Ishikawa (cell line): Measurements from ENCODE around the gene COL24A1.

ENCODE experiments used
- CEBPB ChIP-seq: IDR thresholded peaks from 2 replicates; pipeline ENCODE4 v1.6.1; 2012
- CREB1 ChIP-seq: IDR thresholded peaks from 2 replicates; pipeline ENCODE4 v1.6.1; 2012; ENCODE audit warnings: low read depth
- EGR1 ChIP-seq: IDR thresholded peaks from 2 replicates; pipeline ENCODE4 v1.6.1; 2012
- EP300 ChIP-seq: IDR thresholded peaks from 2 replicates; pipeline ENCODE4 v1.6.1; 2012; ENCODE audit warnings: borderline replicate concordance
- FOXM1 ChIP-seq: IDR thresholded peaks from 2 replicates; pipeline ENCODE4 v1.6.1; 2012; ENCODE audit warnings: low read depth, borderline replicate concordance
- NFIC ChIP-seq: IDR thresholded peaks from 2 replicates; pipeline ENCODE4 v1.6.1; 2012
- RAD21 ChIP-seq: IDR thresholded peaks from 2 replicates; pipeline ENCODE4 v1.6.1; 2012; ENCODE audit warnings: low read depth
- TAF1 ChIP-seq: IDR thresholded peaks from 2 replicates; pipeline ENCODE4 v1.6.1; 2012; ENCODE audit warnings: low read depth, mild to moderate bottlenecking
- TCF12 ChIP-seq: IDR thresholded peaks from 2 replicates; pipeline ENCODE4 v1.6.1; 2012; ENCODE audit warnings: low read depth
- TEAD4 ChIP-seq: IDR thresholded peaks from 2 replicates; pipeline ENCODE4 v1.6.1; 2012
- YY1 ChIP-seq: IDR thresholded peaks from 2 replicates; pipeline ENCODE4 v1.6.1; 2012; ENCODE audit warnings: low read depth
- ZBTB7A ChIP-seq: IDR thresholded peaks from 2 replicates; pipeline ENCODE4 v1.6.1; 2012; ENCODE audit warnings: low read depth
- TF ChIP-seq, protein P1 (sequence below): IDR thresholded peaks from 2 replicates; pipeline ENCODE4 v1.6.1; 2012
- TF ChIP-seq, protein P2 (sequence below): IDR thresholded peaks from 2 replicates; pipeline ENCODE4 v1.6.1; 2012
- TF ChIP-seq, protein P3 (sequence below): IDR thresholded peaks from 2 replicates; pipeline ENCODE4 v1.6.1; 2012; ENCODE audit warnings: low read depth, mild to moderate bottlenecking

COL24A1 gene

DNA sequence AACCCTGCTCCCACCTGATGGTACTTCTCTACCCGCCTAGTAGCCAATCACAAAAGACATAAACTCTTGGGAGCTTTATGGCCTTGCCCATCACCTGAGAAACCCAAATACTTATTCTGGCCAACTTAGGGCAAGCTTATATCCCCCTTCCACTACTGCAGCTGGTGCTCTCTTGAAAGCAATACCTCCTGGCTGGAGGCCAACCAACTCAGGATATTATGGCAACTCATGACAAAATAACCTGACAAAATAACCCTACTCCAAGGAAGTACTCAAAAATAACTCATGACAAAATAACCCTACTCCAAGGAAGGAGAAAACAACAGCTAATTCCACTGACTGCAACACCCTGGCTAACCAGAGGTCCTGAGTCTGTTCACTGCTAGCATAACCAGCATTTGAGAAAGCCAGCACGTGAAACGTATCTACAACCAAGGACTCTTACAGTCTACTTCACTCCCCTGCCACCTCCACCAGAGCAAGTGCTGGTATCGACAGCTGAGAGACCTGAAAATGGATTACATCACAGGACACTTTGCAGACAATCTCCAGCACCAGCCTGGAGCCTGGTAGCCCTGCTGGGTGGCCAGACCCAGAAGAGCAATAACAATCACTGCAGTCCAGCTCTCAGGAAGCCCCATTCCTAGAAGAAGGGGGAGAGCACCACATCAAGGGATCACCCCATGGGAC lies 179.9 kb downstream of the COL24A1 start:
- TF ChIP-seq TAF1 (no peak), YY1 (no peak), EGR1 (no peak), EP300 (no peak), TCF12 (no peak), CEBPB (no peak), TEAD4 (no peak), RAD21 (no peak), CREB1 (no peak), ZBTB7A (no peak), FOXM1 (no peak), NFIC (no peak)
- TF ChIP-seq, protein P1, sequence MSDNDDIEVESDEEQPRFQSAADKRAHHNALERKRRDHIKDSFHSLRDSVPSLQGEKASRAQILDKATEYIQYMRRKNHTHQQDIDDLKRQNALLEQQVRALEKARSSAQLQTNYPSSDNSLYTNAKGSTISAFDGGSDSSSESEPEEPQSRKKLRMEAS = no peak
- TF ChIP-seq, protein P2, sequence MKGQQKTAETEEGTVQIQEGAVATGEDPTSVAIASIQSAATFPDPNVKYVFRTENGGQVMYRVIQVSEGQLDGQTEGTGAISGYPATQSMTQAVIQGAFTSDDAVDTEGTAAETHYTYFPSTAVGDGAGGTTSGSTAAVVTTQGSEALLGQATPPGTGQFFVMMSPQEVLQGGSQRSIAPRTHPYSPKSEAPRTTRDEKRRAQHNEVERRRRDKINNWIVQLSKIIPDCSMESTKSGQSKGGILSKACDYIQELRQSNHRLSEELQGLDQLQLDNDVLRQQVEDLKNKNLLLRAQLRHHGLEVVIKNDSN = no peak
- TF ChIP-seq, protein P3, sequence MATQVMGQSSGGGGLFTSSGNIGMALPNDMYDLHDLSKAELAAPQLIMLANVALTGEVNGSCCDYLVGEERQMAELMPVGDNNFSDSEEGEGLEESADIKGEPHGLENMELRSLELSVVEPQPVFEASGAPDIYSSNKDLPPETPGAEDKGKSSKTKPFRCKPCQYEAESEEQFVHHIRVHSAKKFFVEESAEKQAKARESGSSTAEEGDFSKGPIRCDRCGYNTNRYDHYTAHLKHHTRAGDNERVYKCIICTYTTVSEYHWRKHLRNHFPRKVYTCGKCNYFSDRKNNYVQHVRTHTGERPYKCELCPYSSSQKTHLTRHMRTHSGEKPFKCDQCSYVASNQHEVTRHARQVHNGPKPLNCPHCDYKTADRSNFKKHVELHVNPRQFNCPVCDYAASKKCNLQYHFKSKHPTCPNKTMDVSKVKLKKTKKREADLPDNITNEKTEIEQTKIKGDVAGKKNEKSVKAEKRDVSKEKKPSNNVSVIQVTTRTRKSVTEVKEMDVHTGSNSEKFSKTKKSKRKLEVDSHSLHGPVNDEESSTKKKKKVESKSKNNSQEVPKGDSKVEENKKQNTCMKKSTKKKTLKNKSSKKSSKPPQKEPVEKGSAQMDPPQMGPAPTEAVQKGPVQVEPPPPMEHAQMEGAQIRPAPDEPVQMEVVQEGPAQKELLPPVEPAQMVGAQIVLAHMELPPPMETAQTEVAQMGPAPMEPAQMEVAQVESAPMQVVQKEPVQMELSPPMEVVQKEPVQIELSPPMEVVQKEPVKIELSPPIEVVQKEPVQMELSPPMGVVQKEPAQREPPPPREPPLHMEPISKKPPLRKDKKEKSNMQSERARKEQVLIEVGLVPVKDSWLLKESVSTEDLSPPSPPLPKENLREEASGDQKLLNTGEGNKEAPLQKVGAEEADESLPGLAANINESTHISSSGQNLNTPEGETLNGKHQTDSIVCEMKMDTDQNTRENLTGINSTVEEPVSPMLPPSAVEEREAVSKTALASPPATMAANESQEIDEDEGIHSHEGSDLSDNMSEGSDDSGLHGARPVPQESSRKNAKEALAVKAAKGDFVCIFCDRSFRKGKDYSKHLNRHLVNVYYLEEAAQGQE = no peak

DNA sequence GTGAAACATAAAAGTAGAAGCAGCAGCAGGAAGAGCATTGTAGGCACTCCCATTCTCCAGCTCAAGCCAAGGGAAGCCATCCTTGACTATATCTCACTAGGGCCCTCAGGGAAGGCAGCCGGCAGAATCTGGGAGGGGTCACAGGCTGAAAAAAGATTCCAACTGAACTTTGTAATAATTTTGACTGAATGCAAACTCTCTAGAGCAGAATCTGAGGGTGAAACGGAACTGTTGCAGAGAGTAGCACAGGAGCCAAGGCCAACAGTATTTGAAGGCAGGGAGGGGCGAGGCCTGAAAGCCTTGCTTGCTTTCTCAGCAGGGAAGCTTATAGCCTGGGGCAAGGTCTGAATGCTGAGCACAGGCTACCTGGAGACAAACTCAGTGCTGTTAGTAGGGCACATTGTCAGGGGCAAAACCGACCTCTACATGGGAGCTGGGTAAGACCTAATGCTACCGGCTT lies 180.6 kb downstream of the COL24A1 start:
- no peak for TF ChIP-seq NFIC
- TF ChIP-seq CREB1 = no peak
- TF ChIP-seq TAF1 = no peak
- TF ChIP-seq, protein P2 = no peak
- TF ChIP-seq YY1 = no peak

DNA sequence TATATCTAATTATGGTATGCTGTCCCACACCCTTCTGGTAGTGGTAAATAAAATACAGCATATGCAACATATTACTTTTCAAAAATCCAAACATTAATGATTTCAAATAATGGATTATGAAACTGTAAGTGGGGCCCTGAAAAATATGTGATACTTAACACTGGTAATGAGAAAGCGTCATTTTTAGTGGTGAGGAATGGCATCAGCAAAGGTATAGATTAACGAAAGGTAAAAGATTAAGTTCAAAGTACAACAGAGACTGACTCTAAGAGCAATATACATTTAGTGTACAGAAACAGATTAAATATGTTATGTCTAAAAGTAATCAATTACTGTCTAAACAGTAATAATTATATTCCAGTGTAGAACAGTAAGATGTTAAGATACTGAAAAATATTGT lies 194.1 kb downstream of the COL24A1 start:
- no peak for TF ChIP-seq TEAD4

DNA sequence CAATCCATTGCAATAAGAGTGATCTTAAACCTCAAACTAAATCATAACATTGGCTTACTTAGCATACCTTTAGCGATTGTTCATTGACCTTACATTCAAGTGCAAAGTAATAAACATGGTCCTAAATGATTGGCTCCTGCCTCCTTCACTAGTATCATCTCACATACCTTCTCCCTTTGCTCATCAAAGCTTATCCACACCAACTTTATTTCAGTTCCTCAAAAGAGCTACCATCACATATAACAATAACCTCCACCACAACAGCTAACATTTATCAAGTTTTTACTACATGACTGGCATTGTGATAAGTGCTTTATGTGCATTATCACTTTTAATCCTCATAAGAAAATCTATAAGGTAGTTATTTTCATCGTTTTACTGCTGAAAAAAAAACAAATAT lies 198.8 kb downstream of the COL24A1 start:
- TF ChIP-seq, protein P1 = no peak
- TF ChIP-seq CEBPB (no peak), CREB1 (no peak), TAF1 (no peak), TCF12 (no peak), NFIC (no peak), EGR1 (no peak), ZBTB7A (no peak), TEAD4 (no peak), RAD21 (no peak), FOXM1 (no peak), EP300 (no peak), YY1 (no peak)
- TF ChIP-seq, protein P3 = no peak
- TF ChIP-seq, protein P2 = no peak

DNA sequence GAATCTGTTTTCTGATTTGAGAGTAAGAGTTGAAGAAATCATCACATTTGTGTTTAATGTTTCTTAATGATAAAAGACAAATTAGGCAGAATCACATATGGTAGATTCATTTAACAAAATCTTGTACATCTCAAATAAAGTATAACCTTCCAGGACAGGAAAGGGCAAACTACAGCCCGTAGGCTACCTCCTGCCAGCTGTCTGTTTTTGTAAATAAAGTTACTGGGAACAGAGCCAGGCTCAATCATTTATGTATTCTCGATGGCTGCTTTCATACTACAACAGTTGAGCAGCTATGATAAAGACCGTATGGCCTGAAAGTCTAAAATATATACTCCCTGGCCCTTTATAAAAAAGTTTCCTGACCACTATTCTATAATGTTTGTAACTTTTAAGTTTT lies 204.1 kb downstream of the COL24A1 start:
- no peak for TF ChIP-seq RAD21
- no peak for TF ChIP-seq NFIC
- no peak for TF ChIP-seq YY1
- no peak for TF ChIP-seq CREB1
- TF ChIP-seq, protein P3 = no peak
- no peak for TF ChIP-seq TEAD4
- no peak for TF ChIP-seq CEBPB
